Panc1 (cell line): ENCODE measurements around the gene PRR19. TPM values are rescaled to one million over a fixed set of nuclear protein-coding genes. Genes with fewer than 3 reads are reported as not detected.

Experiments
- ATAC-seq: fragments of 200-7000 bp; cut with Tn5 transposase; 2 replicates; pipeline ENCODE4 v1.9.1; 2020; ENCODE audit warnings: mild to moderate bottlenecking, moderate library complexity
- BruUV-seq: library from RNA; stranded (reverse); fragments of 400-500 nt; replicated peaks from 2 replicates; lab custom pipeline; 2021; lab: Mats Ljungman, UMichigan
- CTCF ChIA-PET: fragments of 300-600 bp; sonication (Branson Sonifier 250); formaldehyde crosslinking; loops from one replicate; lab custom pipeline; 2022; ENCODE audit warnings: antibody characterized with exemption; lab: Charles Lee
- POLR2A ChIA-PET: fragments of 300-600 bp; sonication (Branson Sonifier 250); formaldehyde crosslinking; loops from one replicate; lab custom pipeline; 2022; ENCODE audit warnings: antibody characterized with exemption; lab: Charles Lee
- DNase-seq: peaks from one replicate; pipeline ENCODE4 v3.0.0-alpha.2; 2010; ENCODE audit warnings: low read depth, low spot score
- H3K27ac ChIP-seq: 2 replicates; pipeline ENCODE4 v1.5.1; 2011; ENCODE audit warnings: mild to moderate bottlenecking, low read length, inconsistent platforms
- H3K27me3 ChIP-seq: fragments of 200-500 bp; sonication (Bioruptor generic); 2 replicates; pipeline ENCODE4 v1.6.0; 2014; ENCODE audit warnings: low read length, inconsistent platforms; ENCODE audit not compliant: control insufficient read depth, insufficient read depth
- H3K36me3 ChIP-seq: fragments of 200-500 bp; sonication (Bioruptor generic); 2 replicates; pipeline ENCODE4 v1.5.1; 2014; ENCODE audit warnings: inconsistent platforms, mild to moderate bottlenecking, low read length, moderate library complexity; ENCODE audit not compliant: control insufficient read depth, insufficient read depth
- H3K4me1 ChIP-seq: 2 replicates; pipeline ENCODE4 v1.5.1; 2011; ENCODE audit warnings: inconsistent platforms, mild to moderate bottlenecking, low read length, moderate library complexity; ENCODE audit not compliant: control insufficient read depth, insufficient read depth
- H3K4me3 ChIP-seq, 2 experiments: 2 replicates each; pipeline ENCODE4 v1.5.1; 2011 to 2012; ENCODE audit warnings: low read depth in 2 of 2, low read length in 2 of 2, mild to moderate bottlenecking in 2 of 2, inconsistent platforms in 1 of 2, moderate library complexity in 1 of 2
- H3K9me3 ChIP-seq: fragments of 200-500 bp; sonication (Bioruptor generic); 2 replicates; pipeline ENCODE4 v1.5.1; 2014; ENCODE audit warnings: low read depth, mild to moderate bottlenecking, inconsistent platforms, low read length, moderate library complexity; ENCODE audit not compliant: control insufficient read depth, insufficient read depth
- CTCF ChIP-seq: fragments of 450-650 bp; IDR thresholded peaks from 2 replicates; pipeline ENCODE4 v1.5.1; 2017; ENCODE audit warnings: mild to moderate bottlenecking
- POLR2AphosphoS5 ChIP-seq: IDR thresholded peaks from 2 replicates; pipeline ENCODE4 v1.6.1; 2012; ENCODE audit warnings: mild to moderate bottlenecking, low read depth, low read length, moderate library complexity
- REST ChIP-seq, 2 experiments: IDR thresholded peaks; 2 replicates each; pipeline ENCODE4 v1.6.1; 2011 to 2012; ENCODE audit warnings: low read depth in 2 of 2, control low read depth in 1 of 2, low read length in 1 of 2, mild to moderate bottlenecking in 1 of 2, moderate library complexity in 1 of 2; ENCODE audit not compliant: insufficient read depth in 1 of 2
- SIN3A ChIP-seq: IDR thresholded peaks from 2 replicates; pipeline ENCODE4 v1.6.1; 2012; ENCODE audit warnings: low read depth, mild to moderate bottlenecking, low read length, moderate library complexity, borderline replicate concordance; ENCODE audit not compliant: insufficient read depth
- TCF7L2 ChIP-seq: IDR thresholded peaks from 2 replicates; pipeline ENCODE4 v1.6.1; 2011; ENCODE audit warnings: mild to moderate bottlenecking, low read depth, low read length, inconsistent platforms
- in situ Hi-C: cut with HindIII; loops from 2 replicates; pipeline ENCODE4 v1.10.0; 2016; ENCODE audit warnings: low sequenced_read_pairs, low pct_unique_long_range_greater_than_20kb
- intact Hi-C: fragments of 100-400 bp; cut with micrococcal nuclease; formaldehyde crosslinking; loops from one replicate; pipeline ENCODE4 v1.10.0; 2022; ENCODE audit not compliant: unreplicated experiment
- total RNA-seq: library from RNA; stranded (reverse); gene quantifications from one replicate; pipeline ENCODE4 v1.2.1, GENCODE V29; 2021; ENCODE audit not compliant: unreplicated experiment

PRR19 gene
- total RNA-seq, 1 experiment from 2014 or later: 2.1 TPM

GRCh38 chr19:42279155-42279901 lies 22.6 kb upstream of the PRR19 start:
- ChIA-PET POLR2A (no interaction called here), CTCF (interaction anchor here (2.6 kb wide), 1 partner anchor 33 kb away, joined by 38 read pairs; no protein-coding TSS in a partner anchor)
- Histone ChIP-seq H3K27me3 (no peaks in the 10 kb centered on the region), H3K4me1 (peaks cover 37% of the 10 kb centered on the region), H3K9me3 (no peaks in the 10 kb centered on the region), H3K4me3 (peak overlapping the region; percentile 58 to 70), H3K36me3 (no peaks in the 10 kb centered on the region), H3K27ac (peak overlapping the region; percentile 79)
- intact Hi-C loops (no loop called here), in situ Hi-C loops (no loop called here)
- BruUV-seq: no TSS peak
- no peak for TF ChIP-seq SIN3A
- no peak for TF ChIP-seq POLR2AphosphoS5
- TF ChIP-seq TCF7L2: no peak
- no peak for TF ChIP-seq REST (IDR thresholded peaks at IDR 0.05; ENCODE audit: insufficient read depth in 1 of 2, low read depth in 2 of 2, low read length in 1 of 2)
- TF ChIP-seq CTCF: no peak
- no peak; the same call in 1 of the 2 replicates for ATAC-seq
- DNase-seq: no peak

GRCh38 chr19:42279902-42280814 lies 21.8 kb upstream of the PRR19 start:
- TSS peak; percentile 49 for BruUV-seq
- POLR2A ChIA-PET: no interaction called here

More at GRCh38 chr19:42279902-42280814, 21.8 kb upstream of the PRR19 start:
- peaks cover 40% of the 10 kb centered on the region for H3K4me1 ChIP-seq
- H3K27me3 ChIP-seq: no peaks in the 10 kb centered on the region
- no peaks in the 10 kb centered on the region for H3K36me3 ChIP-seq
- DNase-seq: no peak
- in situ Hi-C loops (no loop called here), intact Hi-C loops (loop anchor here (5.0 kb wide), 1 partner anchor 33 kb away; no protein-coding TSS in a partner anchor)
- CTCF ChIA-PET: interaction anchor here (0.7 to 2.6 kb wide), 2 partner anchors 34 to 67 kb away, joined by 8 to 38 read pairs; no protein-coding TSS in a partner anchor
- ATAC-seq: peak; percentile 77
- peak overlapping the region; percentile 79 for H3K27ac ChIP-seq
- H3K9me3 ChIP-seq: no peaks in the 10 kb centered on the region
- no peak for TF ChIP-seq SIN3A
- TF ChIP-seq REST (IDR thresholded peaks at IDR 0.05; ENCODE audit: insufficient read depth in 1 of 2, low read depth in 2 of 2, low read length in 1 of 2): no peak
- TF ChIP-seq POLR2AphosphoS5: peak; percentile 68; the same call in 1 of the 2 replicates
- TF ChIP-seq CTCF: peak; percentile 91
- no peak for TF ChIP-seq TCF7L2
- peak overlapping the region; percentile 58 to 70 for H3K4me3 ChIP-seq
